PFSK-1 (cell line): ENCODE data around the gene LZTS2.
A peak's percentile ranks its signal among the peaks of the same experiment; 100 is the strongest.

Experiments used
- FOXP2 ChIP-seq: optimal IDR thresholded peaks from 2 replicates; pipeline ENCODE3; 2011; ENCODE audit warnings: borderline replicate concordance, control low read depth, inconsistent platforms; ENCODE audit not compliant: insufficient read depth; ENCODE audit errors: extremely low read length, extremely low read depth
- POLR2AphosphoS5 ChIP-seq: IDR thresholded peaks from 2 replicates; pipeline ENCODE4 v1.6.1; 2012; ENCODE audit warnings: low read depth, mild to moderate bottlenecking, control low read depth, low read length, moderate library complexity
- REST ChIP-seq, 2 experiments: IDR thresholded peaks; 2 replicates each; pipeline versions ENCODE4 v1.6.1 to v1.8.0; 2011 to 2012; ENCODE audit warnings: low read depth in 2 of 2, low read length in 2 of 2, control low read depth in 1 of 2, inconsistent platforms in 1 of 2, mild to moderate bottlenecking in 1 of 2, moderate library complexity in 1 of 2; ENCODE audit not compliant: insufficient read depth in 1 of 2
- SIN3A ChIP-seq: IDR thresholded peaks from 2 replicates; pipeline ENCODE4 v1.6.1; 2012; ENCODE audit warnings: mild to moderate bottlenecking, low read length, moderate library complexity, borderline replicate concordance; ENCODE audit not compliant: insufficient read depth
- TAF1 ChIP-seq: IDR thresholded peaks from 2 replicates; pipeline ENCODE4 v1.6.1; 2012; ENCODE audit warnings: low read length, control low read depth, borderline replicate concordance; ENCODE audit not compliant: insufficient read depth

LZTS2 gene

GRCh38 chr10:101030496-101031127 is 31.0 kb downstream of the LZTS2 start:
- TF ChIP-seq FOXP2 (no peak), POLR2AphosphoS5 (no peak), REST (IDR thresholded peaks at IDR 0.05; ENCODE audit: insufficient read depth in 1 of 2, low read depth in 2 of 2, low read length in 2 of 2) (no peak), TAF1 (no peak), SIN3A (no peak)

GRCh38 chr10:101031128-101031795 is 31.7 kb downstream of the LZTS2 start, which contains the start of the genes PDZD7 and SFXN3:
Gene PDZD7, minus strand, starts transcription at chr10:101031129. Its CDS starts 910 bp downstream, at chr10:101030219.
Gene SFXN3, plus strand, starts transcription at chr10:101031234. Its CDS starts 3,461 bp downstream, at chr10:101034695.
- no peak for TF ChIP-seq POLR2AphosphoS5
- no peak for TF ChIP-seq REST (IDR thresholded peaks at IDR 0.05; ENCODE audit: insufficient read depth in 1 of 2, low read depth in 2 of 2, low read length in 2 of 2)
- TF ChIP-seq TAF1, result no peak
- no peak for TF ChIP-seq SIN3A
- no peak for TF ChIP-seq FOXP2

GRCh38 chr10:101031796-101032636 is 32.4 kb downstream of the LZTS2 start:
- no peak for TF ChIP-seq TAF1
- TF ChIP-seq FOXP2, result peak; percentile 54
- TF ChIP-seq SIN3A, result 0 out of 2 replicates have a peak, but pooled peaks have one; percentile 32

GRCh38 chr10:101032637-101033224 is 33.1 kb downstream of the LZTS2 start:
- TF ChIP-seq SIN3A, result no peak
- TF ChIP-seq FOXP2, result peak; percentile 18
- peak; percentile 49; the same call in 1 of the 2 replicates for TF ChIP-seq TAF1
- TF ChIP-seq REST (IDR thresholded peaks at IDR 0.05; ENCODE audit: insufficient read depth in 1 of 2, low read depth in 2 of 2, low read length in 2 of 2), result 0 out of 4 replicates have a peak, but pooled peaks of 1 of the 2 experiments have one; percentile 6

GRCh38 chr10:101033276-101033675 is 33.7 kb downstream of the LZTS2 start:
- TF ChIP-seq SIN3A (no peak), REST (IDR thresholded peaks at IDR 0.05; ENCODE audit: insufficient read depth in 1 of 2, low read depth in 2 of 2, low read length in 2 of 2) (no peak)
